ENCODE data around the gene MTR.
A peak's percentile ranks its signal among the peaks of the same experiment; 100 is the strongest.

MTR gene

DNA sequence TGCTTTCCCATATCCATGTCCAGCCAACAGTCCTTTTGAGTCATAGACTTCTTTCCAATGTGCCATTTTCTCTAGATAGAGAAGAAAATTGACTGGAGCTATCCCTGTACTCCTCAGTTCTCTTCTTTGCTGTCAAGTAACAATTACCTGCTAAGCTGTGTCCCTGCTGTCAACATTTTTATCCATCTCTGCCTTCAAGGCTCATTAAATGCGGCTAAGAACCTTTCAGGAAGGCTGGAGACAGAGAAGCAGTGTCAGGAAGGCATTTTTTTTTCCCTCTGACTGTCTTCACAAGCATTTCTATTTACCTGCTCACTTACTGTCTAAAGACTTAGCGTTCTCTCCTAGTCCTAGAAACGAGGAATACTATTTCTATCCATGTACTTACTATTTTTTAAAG, 69.1 kb downstream of the MTR start:
- DNase-seq (ENCODE audit: low spot score) = no peak

DNA sequence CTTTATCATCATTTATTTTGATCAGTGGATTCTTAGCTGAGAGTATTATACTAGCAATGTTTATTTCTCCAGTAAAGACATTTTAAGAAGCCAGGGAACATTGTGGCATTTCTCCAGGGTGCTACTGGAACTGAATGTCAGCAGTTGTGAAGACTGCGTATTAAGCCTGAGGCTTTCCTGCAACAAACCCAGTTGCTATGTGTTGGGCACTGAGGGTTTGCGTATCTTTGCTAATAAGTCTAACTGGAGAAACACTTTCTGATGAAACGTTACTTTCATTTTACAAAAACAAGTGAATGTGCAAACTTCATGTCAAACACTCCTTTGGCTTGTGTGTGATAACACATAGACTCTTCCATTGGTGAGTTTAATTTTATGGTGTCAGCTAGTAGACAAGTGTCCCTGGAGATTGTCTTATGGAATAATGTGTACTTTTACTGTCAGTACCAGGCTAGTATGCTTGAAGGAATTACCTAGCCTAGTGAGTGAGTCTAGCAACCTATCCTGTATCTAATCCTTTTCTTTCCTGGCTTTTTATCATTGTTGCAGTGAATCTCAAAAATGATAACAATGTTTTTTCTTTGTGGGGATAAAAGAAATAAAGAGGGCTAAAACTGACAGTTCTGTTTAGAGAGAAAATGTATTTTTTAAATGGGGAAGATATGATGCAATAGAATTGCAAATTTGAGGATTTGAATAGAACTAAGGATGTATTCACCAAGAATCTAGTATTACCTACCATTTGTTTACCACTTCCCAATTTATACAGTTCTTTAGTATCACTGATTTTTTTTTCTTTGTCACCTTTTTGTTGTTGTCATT, 70.1 kb downstream of the MTR start:
- DNase-seq (ENCODE audit: low spot score) = no peak

DNA sequence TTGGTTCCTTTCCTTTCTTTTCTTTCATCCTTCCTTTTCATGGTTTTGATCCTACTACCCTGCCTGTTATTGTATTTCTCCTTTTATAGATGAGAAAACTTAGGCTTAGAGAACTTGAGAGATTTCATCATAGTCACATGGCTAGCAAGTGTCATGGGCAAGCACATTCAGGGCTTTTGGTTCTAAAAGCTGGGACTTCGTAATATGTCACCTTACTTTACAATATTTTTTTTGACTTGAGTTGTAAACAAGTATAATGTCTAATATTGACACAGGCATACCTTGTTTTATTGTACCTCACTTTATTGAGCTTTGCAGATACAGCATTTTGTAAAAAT, 70.7 kb downstream of the MTR start:
- DNase-seq (ENCODE audit: low spot score) = no peak

DNA sequence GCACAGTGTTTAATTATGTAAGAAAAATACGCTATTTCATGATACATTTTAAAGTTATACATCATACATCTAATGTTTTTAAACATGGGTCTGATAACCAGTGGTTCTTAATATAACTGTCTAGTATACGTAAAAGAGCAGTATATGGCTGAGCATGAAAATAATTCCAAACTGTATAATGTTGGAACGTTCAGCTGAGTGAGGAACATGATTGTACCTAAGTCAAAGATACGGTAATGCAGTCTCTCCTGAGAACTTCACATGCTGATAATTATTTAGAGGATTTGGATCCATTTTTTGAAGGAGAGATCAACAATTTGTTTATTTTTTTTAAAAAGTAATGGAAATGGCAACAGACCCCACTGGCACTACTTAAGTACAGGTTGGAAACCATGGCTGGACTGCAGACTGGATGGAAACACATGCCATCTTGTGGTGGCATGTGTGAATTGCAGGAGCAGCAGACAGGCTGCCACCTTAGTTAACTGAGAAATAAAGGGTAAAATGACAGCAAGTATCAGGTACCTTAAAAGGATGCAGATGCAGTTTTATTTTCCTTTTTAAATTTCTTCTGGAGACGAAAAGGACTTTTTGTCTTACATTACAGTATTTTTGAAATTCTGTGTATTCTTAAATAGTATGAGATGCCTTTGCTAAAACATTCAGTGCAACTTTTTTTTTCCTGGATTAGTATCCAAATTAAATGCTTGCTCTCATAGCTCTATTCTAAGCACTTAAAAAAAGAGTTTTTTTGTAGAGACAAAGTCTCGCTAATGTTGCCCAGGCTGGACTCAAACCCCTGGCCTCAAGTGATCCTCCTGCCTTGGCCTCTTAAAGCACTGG, 73.8 kb downstream of the MTR start:
- DNase-seq (ENCODE audit: low spot score) = peak; percentile 55

DNA sequence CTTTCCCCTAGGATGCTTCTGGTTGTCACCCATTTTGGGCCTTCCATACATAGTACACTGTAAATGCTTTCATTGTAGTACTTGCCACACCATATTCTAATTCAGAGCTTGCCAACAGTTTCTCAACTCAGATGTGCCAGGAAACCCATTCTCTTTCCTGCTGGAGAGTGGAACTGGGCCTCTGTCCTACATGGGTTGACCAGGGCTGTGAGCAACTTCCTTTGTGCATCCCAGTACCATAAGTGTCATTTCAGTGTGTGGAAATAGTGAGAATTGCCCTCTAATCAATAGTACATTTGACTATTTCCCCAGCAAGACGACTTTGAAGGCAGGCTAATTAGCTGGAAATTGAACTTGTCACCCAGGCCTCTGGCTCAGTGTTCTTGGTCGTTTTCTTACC, 74.8 kb downstream of the MTR start:
- no peak for DNase-seq (ENCODE audit: low spot score)

DNA sequence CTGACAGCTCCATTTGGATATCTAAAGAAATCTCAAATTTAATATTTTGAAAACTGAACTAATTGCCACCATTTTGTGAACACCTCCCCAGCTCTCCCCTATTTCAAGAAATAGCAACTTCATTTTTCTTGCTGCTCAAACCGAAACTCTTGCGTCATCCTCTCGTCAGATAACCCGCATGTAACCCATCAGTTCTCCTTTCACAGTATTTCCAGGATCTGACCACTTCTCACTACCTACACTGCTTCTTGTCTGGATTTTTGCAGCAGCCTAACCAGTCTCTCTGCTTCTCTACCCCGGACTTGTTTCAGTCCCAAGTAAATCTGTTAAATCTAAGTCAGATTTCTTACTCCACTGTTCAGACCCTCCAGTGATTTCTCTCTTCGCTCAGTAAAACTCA, 75.6 kb downstream of the MTR start:
- no peak for DNase-seq (ENCODE audit: low spot score)

DNA sequence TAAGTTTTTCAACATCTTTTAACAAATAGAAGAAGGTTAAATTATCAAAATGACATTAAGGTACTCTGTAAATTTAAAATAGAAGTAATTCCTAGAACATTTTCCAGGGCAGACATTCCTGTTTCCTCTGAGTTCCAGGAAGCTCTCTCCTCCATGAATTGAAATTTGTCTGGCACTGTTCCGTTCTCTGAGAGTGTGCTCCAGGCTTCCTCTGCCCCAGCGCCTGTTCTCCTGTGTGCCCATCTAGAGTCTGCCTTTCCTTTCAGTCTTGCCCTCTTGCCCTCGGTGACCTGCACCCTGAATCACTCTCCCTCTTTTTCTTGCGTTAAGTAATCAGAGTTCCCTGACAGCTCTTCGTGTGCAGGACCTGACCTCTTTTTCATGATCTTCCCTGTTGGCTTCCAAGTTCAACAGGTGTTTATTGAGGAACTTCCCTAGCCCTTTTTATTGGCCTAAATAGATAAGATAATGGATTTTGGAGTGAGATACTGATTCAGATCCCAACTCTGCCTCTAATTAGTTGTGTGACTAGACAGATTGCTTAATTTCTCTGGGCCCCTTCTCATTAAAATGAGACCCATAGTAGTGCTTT, 77.1 kb downstream of the MTR start:
- DNase-seq (ENCODE audit: low spot score) = no peak

DNA sequence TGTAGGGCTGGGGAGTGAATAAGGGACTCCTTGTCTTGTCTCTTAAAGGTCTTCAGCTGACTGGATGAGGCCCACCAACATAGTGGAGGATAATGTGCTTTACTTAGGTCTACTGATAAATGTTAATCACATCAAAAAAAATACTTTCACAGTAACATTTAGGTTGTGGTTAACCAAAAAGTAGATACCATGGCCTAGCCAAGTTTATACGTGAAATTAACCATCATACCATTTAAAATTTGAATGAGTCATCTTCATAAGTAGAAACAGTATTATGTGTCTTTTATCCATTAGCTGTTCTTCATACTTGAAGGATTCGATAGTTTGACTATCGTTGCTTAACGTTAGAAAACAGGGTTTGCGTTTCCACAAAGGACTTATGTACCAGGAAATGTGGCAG, 80.9 kb downstream of the MTR start:
- no peak for DNase-seq (ENCODE audit: low spot score)

DNA sequence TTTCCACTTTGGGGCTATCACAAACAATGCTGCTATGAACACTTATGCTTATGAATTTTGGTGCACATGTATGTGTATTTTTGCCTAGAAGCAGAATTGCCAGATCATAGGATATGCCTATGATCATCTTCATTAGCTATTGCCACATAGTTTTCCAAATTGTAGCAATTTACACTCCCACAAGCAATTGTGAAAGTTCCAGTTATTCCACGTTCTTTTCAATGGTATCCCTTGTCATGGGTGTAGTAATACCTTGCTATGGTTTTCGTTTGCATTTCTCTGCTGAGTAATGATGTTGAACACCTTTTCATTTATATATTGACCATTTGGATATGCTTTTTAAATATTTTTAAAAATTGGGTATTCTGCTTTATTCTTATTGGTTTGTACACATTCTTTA, 82.6 kb downstream of the MTR start:
- no peak for DNase-seq (ENCODE audit: low spot score)

DNA sequence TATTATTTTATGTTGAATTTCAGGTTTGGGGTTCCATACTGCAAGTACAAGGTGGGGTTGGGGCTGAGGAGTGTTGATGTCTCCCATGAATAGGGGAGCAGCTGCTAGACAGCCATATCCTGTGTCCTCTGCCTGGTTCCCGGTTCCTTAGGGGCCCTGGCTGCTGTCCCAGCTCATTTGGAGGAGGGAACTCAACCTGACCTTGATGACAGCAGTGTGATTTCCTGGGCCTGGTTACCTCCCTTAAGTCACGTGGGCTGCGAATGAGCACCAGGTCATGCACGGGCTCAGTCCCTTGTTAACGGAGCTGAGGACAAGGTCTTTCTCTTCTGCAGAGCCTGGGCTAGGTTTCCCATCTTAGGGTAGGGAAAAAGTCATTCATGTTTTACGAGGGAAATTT, 85.1 kb downstream of the MTR start:
- no peak for DNase-seq (ENCODE audit: low spot score)

DNA sequence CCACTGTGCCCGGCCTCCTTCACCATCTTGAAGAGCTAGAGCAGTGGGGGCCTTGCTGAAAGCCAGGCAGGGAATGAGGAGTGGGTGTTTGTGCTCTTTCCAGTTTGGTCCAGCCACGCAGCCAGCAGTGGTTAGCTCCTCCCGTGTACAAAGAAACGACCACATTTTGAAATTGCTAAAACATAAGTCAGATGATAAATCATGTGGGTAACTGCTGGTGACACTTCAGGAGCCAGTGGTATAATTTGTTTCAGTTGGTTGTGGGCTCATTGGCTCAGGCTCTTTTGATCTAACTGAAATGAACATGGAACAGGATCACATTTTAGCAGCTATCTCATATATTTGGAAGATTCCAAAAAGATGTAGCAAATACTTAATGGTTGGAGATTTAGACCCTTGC, 87.6 kb downstream of the MTR start:
- no peak for DNase-seq (ENCODE audit: low spot score)

DNA sequence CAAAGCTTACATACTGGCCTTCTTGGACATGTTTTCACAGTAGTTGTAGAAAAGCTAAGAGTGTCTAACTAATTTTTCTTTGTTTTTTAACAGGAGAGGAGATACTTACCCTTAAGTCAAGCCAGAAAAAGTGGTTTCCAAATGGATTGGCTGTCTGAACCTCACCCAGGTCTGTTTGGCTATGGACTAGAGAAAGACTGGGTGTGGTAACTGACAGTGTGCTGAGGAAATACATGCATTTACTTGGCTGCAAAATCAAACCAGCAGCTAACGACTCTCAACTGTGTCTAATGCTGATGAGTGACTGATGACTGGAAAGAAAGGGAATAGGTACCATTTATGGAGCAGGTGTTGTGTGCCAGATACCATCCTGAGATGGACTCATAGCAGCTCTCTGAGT, 91.1 kb downstream of the MTR start:
- DNase-seq (ENCODE audit: low spot score) = no peak

DNA sequence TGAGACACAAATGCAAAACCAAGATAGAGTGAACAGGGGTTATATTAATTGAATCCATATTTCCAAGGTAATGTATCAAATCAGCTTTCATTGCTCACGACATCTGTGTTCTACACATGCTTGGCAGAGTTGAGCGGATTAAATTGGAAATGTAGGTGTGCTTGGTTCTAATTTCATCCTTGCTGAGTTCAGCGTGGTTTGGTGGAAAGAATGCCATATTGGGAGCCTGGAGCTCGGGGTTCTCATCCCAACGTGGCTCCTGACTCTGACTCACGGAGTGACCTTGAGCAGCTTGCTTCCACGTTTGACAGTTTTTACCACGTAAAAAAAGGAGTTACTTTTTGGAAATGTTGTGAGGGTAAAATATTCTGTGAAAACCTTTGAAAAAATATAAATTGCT, 92.0 kb downstream of the MTR start:
- no peak for DNase-seq (ENCODE audit: low spot score)

DNA sequence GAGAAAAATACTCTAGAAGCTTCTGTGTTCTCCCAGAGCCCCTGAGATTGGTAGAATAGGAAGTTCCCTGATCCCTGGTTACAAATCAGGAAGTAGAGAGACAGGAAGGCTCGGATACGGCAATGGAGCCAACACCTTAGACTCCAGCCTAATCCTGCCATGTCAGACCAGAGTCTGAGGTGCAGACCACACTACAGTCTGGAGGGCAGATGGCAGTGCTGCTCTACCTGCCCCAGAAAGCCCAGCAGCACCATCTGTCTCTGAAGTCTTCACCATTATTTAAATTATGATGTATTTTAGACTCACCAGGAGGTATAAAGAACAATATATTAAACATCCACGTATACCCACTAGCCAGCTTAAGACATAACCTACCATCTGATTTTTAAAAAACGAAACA, 93.0 kb downstream of the MTR start:
- DNase-seq (ENCODE audit: low spot score) = no peak

DNA sequence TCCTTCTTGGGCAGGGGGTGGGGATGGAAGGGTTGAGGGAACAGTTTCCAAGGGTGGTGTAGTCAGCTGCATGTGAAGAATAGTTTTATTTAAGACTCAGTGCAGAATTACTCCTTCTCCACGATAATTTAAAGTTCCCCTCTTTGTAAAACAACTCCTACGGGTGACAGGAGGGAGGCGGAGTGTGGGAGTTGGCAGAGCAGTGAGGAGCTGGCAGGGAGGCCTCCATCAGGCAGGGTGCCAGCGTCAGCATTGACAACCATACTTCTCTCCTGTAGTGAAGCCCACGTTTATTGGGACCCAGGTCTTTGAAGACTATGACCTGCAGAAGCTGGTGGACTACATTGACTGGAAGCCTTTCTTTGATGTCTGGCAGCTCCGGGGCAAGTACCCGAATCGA, 93.8 kb downstream of the MTR start:
- DNase-seq (ENCODE audit: low spot score) = no peak

DNA sequence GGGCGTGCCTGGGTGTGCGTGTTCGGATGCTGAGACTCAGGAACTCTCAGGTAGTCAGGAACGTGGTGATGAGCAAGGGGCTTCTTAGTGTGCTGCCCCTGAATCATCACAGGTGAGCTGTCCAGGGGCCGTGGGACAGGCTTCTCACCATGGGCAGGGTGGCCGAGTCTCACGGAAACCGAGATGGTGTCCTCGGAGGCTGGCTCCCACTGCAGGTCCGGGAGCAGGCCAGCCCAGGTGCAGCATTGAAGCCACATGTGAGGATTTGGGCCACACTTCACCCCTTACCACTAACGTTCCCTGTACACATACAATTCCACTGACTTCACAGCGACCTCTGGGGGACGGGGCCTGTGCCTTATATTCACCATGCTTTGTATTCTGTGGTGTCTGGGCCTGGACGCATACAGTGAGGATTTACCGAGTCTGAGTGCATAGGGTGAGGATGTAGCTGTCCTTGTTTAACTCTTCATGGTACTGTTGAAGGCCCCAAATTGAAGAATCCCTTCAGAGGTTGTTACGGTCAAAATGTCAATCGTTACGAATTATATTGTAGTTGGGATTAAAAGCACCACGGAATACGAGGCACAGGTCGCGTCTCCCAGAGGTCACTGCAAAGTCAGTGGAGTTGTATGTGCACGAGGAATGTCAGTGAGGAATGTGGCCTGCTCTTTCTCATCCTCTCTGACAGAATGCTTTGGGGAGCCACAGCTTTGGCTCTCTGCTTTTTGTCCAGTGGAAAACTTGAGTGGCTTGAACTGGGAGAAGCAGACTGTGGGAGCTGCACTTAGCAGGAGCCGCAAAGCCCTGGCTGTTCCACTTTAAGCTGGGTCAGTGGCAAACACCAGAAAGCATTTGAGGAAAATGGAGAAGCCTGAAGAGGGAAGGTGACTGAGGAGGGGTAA, 95.3 kb downstream of the MTR start:
- no peak for DNase-seq (ENCODE audit: low spot score)

DNA sequence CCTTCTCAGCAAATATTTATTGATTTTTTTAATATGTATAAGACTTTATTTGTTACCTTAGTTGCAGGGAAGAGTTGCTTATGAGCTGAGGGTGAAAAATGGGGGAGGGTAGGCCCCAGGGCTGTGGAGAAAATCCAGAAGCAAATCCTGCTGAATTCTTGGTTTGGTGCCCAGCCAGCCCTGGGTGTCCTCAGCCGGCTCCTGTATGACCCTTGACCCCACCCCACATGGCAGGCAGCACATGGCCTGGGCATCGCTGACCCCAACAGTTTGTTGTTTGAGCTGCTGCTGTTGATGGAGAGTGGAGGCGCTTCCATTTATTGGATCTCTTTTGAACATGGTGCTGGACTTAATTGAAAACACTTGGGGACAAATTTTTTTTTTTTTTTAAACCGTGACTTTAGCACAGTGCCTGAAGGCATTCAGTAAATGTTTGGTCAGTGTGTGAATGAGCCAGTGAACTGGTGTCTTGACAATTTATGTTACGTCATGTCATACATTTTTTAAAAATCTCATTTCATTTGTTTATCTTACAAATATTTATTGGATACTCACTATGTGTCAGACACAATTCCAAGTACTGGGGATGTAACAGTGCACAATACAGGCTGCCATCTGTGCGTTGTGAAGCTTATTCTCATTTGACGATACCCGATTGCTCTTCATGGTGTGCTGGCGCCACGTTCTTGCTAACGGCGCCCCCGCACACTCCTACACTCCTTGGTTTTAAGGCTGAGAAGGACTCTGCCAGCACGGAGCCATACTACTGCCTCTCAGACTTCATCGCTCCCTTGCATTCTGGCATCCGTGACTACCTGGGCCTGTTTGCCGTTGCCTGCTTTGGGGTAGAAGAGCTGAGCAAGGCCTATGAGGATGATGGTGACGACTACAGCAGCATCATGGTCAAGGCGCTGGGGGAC, 98.8 kb downstream of the MTR start:
- DNase-seq (ENCODE audit: low spot score) = peak; percentile 13

DNA sequence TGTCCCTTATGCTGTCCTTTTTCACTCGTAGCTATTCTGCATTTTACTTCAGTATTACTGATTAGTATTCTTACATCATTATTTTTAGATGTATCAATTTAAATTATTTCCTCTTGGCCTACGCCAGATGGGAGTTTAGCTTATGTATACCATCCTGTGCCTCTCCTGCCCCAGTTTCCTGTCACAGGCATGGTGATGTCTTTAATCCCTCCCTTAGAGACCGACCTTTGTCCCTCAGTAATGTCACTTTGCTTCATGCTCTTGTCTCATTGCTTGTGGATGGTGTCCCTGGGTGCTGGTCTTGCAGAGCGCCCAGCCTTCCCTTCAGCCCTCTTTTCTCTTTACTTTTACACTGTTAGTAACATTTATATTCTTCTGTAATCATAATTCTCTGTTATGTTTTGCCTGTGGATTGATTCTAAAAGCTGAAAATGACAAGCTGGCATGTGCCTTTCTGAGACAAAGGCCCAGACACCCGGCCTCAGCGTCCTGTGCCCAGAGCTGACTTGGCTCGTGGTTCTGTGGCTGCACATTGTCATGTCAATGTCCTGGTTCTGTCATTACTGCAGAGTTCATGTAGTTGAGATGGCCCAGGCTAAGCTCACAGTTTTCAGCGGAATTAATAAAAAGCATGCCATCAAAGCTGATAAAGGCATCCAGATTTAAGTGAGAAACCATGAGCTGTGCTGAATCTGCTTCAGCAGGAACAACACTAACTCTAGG, 100.7 kb downstream of the MTR start:
- DNase-seq (ENCODE audit: low spot score) = no peak

DNA sequence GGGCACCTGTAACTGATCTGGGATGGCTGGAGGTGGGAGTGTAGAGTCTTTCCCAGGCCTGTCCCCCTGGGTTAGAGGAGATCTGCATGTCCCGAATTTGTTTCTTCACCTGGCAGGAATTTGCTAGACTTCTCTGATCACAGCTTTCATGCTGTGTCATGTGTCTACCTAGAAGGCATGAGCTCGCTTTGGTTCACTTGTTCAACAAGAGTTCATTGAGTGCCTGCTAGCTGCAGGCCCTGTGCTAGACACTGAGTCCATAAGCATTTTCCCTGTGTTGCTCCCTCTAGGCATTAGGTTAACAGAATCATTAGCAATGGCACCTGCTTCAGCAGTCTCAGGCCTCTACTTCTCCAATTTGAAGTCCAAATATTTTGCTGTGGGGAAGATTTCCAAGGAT, 101.6 kb downstream of the MTR start:
- DNase-seq (ENCODE audit: low spot score) = no peak

Data from GM03348 (cell line).